GM19099 (cell line): ENCODE measurements around the gene PAMR1.

Source experiments
- POLR2A ChIP-seq: IDR thresholded peaks from 3 replicates; pipeline ENCODE4 v1.6.1; 2011; ENCODE audit warnings: low read depth; ENCODE audit not compliant: insufficient read length; ENCODE audit errors: extremely low read depth

PAMR1 gene, protein sequence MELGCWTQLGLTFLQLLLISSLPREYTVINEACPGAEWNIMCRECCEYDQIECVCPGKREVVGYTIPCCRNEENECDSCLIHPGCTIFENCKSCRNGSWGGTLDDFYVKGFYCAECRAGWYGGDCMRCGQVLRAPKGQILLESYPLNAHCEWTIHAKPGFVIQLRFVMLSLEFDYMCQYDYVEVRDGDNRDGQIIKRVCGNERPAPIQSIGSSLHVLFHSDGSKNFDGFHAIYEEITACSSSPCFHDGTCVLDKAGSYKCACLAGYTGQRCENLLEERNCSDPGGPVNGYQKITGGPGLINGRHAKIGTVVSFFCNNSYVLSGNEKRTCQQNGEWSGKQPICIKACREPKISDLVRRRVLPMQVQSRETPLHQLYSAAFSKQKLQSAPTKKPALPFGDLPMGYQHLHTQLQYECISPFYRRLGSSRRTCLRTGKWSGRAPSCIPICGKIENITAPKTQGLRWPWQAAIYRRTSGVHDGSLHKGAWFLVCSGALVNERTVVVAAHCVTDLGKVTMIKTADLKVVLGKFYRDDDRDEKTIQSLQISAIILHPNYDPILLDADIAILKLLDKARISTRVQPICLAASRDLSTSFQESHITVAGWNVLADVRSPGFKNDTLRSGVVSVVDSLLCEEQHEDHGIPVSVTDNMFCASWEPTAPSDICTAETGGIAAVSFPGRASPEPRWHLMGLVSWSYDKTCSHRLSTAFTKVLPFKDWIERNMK

DNA sequence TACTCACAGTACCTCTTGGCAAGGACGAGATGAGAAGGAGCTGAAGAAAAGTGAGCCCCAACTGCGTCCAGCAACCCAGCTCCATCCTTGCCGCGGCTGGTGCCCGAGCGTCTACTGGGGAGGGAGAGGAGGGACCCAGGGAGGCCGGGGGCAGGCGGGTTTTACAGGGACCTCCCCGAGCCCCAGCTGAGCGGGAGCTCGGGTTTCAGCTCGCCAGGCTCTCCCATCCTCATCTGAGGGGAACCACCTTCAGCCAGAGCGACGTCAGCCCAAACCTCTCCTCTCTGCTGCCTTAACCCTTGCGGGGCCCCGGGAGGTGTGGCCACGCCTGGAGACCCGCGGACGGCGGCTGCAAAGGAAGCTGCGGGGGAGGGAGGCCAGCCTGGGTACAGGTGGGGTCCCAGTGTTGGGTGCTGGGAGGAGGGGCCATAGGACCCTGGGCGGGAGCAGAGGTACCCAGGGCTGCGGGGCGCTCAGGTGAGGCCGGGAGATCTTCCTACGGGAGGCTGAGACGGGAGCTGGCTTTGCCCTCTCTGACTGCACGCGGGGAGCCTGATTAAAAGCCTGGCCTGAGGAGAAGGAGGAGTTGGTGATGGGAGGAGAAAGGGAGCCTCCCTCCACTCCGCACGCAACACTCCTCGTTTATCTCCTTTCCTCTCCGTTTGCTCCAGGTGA is at the start of gene PAMR1:
PAMR1 (minus strand) TSS at position 116 of the 675 bp plus-strand sequence; CDS start at position 85, 31 bp downstream.
- TF ChIP-seq POLR2A, result no peak

GRCh38 chr11:35571696-35572095 is 46.3 kb upstream of the PAMR1 start:
- TF ChIP-seq POLR2A, result no peak

DNA sequence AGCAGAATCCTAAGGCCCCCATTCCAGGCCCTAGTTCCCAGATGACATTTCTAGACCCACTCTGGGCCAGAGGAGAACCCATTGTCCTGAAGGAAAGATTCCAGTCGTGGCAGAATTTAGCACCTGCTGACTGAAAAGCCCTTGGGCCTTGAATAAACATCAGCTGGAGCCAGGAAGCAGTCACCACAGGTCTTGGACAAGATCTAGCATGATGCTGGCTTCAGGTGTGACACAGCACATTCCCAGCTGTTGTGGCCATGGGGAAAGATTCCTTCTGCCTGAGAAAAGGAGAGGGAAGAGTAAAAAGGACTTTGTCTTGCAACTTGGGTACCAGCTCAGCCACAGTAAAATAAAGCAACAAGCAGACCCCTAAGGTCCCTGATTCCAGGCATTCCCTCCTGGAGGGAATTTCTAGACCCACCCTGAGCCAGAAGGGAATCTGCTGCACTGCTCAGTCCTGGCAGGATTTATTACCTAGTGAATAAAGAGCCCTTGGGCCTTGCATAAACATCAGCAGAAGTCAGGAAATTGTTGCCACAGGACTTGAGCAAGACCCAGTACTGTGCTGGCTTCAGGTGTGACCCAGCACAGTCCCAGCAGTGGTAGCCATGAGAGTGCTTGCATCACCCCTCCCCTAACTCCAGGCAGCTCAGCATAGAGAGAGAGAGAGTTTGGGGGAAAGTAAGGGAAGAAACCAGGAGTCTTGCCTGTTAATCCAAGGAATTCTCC is 42.5 kb upstream of the PAMR1 start:
- no peak for TF ChIP-seq POLR2A

- TF ChIP-seq POLR2A, result no peak
Measured at GRCh38 chr11:35566885-35567284, 41.5 kb upstream of the PAMR1 start.

- no peak for TF ChIP-seq POLR2A
Measured at GRCh38 chr11:35566181-35566580, 40.8 kb upstream of the PAMR1 start.

DNA sequence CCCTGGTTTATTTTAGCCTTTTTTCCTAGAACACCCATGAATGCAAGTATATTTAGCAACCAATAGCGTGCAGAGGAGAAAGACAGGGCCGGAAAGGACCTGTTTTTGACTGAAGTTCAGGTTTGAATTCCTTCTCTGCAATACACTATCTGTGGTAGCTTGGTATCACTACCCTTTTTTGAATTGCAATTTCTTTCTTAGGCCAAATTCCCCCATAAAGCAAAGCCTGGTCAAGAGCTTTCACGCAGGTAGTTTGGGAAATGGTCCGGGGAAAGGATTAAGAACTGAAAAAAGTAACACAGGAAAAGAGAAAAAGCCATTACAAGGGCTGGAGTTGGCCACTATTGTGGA is 38.8 kb upstream of the PAMR1 start:
- TF ChIP-seq POLR2A, result no peak

- TF ChIP-seq POLR2A, result no peak
Measured at GRCh38 chr11:35563484-35564244, 38.2 kb upstream of the PAMR1 start.

- TF ChIP-seq POLR2A, result no peak
Measured at GRCh38 chr11:35559949-35560348, 34.5 kb upstream of the PAMR1 start.

DNA sequence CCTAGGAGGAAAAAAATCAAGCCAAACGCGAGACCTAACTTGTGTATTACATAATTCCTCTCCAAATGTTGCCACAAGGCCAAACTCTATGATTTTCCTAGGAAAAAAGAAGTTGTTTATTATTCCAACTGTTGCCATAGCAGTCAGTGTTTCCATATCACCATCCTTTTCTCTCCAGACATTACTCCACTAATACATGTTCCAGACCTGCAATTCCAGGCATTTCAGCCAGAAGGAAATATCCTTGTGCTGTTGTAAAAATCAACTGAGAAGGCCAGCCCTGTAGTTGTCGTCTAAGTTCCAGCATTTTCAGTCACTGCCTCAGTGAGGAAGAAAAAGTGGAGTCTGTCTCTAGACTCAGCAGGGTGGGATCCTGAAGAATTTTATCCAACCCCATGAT is 33.1 kb upstream of the PAMR1 start:
- no peak for TF ChIP-seq POLR2A

GRCh38 chr11:35555488-35555887 is 30.1 kb upstream of the PAMR1 start:
- no peak for TF ChIP-seq POLR2A

GRCh38 chr11:35554491-35555437 is 29.3 kb upstream of the PAMR1 start:
- TF ChIP-seq POLR2A, result no peak

- no peak for TF ChIP-seq POLR2A
Measured at GRCh38 chr11:35553831-35554230, 28.4 kb upstream of the PAMR1 start.

- no peak for TF ChIP-seq POLR2A
Measured at GRCh38 chr11:35553021-35553420, 27.6 kb upstream of the PAMR1 start.
